Measurements from ENCODE around the gene KLHDC7B. TPM values are rescaled to one million over a fixed set of nuclear protein-coding genes. Genes with fewer than 3 reads are reported as not detected.

Gene KLHDC7B
- total and polyA plus RNA-seq, 2 experiments from 2014 or later = 0.75 to 1.7 TPM

DNA sequence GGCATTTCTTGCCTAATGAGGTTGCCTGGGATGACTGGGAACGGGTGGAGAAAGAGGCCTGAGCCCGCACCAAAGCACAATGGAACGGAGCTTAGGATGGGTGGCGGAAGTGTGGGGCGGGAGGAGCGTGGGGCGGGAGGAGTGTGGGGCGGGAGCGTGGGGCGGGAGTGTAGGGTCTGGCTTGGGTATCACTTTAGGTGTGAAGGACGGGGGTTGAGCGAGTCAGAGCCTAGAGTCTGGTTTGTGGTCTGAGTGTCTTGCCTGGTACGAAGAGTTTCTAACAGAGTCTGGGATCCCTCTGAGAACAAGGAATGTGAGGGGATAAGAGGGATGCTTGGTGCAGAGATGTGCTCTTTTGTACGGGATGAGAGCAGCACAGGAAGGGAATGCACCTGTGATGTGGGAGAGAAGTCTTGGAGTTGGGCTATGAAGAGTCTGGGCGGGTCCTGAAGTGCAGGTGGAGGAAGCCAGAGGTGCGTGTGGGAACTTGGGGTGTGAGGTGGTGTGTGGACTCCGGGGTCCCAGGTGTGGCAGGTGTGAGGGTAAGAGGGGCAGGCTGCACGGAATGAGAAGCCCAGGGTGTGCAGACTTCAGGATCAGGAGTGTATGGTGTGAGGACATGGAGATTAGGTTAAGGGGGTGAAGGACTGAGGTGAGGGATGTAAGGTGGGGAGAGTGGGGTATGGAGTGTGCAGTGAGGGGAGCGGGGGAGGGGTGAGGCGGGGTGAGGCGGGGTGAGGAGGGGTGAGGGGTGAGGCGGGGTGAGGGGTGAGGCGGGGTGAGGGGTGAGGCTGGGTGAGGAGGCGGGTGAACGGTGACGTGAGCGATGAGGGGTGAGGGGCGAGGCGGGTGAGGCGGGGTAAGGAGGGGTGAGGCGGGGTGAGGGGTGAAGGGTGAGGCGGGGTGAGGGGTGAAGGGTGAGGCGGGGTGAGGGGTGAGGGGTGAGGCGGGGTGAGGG lies 16.0 kb downstream of the KLHDC7B start:
- no peak overlapping the region for H2AFZ ChIP-seq
- peaks cover 12% of the 10 kb centered on the region for H3K4me1 ChIP-seq (ENCODE audit: insufficient read depth)
- H3K27me3 ChIP-seq = no peaks in the 10 kb centered on the region
- no peak for DNase-seq (ENCODE audit: low spot score)
- H3K36me3 ChIP-seq (replicated peaks; ENCODE audit: insufficient read depth, low read depth) = no peaks in the 10 kb centered on the region
- H3K9me2 ChIP-seq (replicated peaks; ENCODE audit: insufficient read depth) = no peaks in the 10 kb centered on the region
- H3K4me3 ChIP-seq = no peak overlapping the region
- 73% methylated on average over 16 of the region's 34 CpGs for WGBS (ENCODE audit: low lambda C conversion rate, missing lambda C conversion rate)
- no peak overlapping the region for H3K27ac ChIP-seq
- no peaks in the 10 kb centered on the region for H4K20me1 ChIP-seq (ENCODE audit: insufficient read depth, poor library complexity, severe bottlenecking)
- no peak overlapping the region for H3K4me2 ChIP-seq
- no peaks in the 10 kb centered on the region for H3K9me3 ChIP-seq (ENCODE audit: low read depth)
- TF ChIP-seq EZH2phosphoT487 (IDR thresholded peaks at IDR 0.05; ENCODE audit: low read depth, severe bottlenecking, unreplicated experiment) (no peak), EZH2 (IDR thresholded peaks at IDR 0.05; ENCODE audit: borderline replicate concordance) (no peak), CTCF (IDR thresholded peaks at IDR 0.05; ENCODE audit: poor library complexity) (no peak)
- no peaks in the 10 kb centered on the region for H3K79me2 ChIP-seq

- TF ChIP-seq CTCF (IDR thresholded peaks at IDR 0.05; ENCODE audit: poor library complexity) = peak; percentile 89
- TF ChIP-seq EZH2phosphoT487 (IDR thresholded peaks at IDR 0.05; ENCODE audit: low read depth, severe bottlenecking, unreplicated experiment) = no peak
- no peaks in the 10 kb centered on the region for H3K9me2 ChIP-seq (replicated peaks; ENCODE audit: insufficient read depth)
- no peaks in the 10 kb centered on the region for H3K79me2 ChIP-seq
- H3K27me3 ChIP-seq = no peaks in the 10 kb centered on the region
- no peaks in the 10 kb centered on the region for H4K20me1 ChIP-seq (ENCODE audit: insufficient read depth, poor library complexity, severe bottlenecking)
- H3K9me3 ChIP-seq (ENCODE audit: low read depth) = no peaks in the 10 kb centered on the region
- H3K27ac ChIP-seq = peak within 1 kb of the TSS; percentile 85
- H3K36me3 ChIP-seq (replicated peaks; ENCODE audit: insufficient read depth, low read depth) = no peaks in the 10 kb centered on the region
- peak within 1 kb of the TSS; percentile 89 for H3K4me2 ChIP-seq
- H3K4me1 ChIP-seq (ENCODE audit: insufficient read depth) = peaks cover 12% of the 10 kb centered on the region
- peak; percentile 99 for DNase-seq (ENCODE audit: low spot score)
- peak within 1 kb of the TSS; percentile 63 for H2AFZ ChIP-seq
- peak within 1 kb of the TSS; percentile 37 for H3K4me3 ChIP-seq
- 1% methylated on average over 22 of the region's 61 CpGs for WGBS (ENCODE audit: low lambda C conversion rate, missing lambda C conversion rate)
These were observed 17.1 kb downstream of the KLHDC7B start, which contains the start of gene SYCE3 for GRCh38 chr22:50562523-50563412. TSS of gene SYCE3 (minus strand) at chr22:50562919. CDS start at chr22:50556405, 6,514 bp downstream.

DNA sequence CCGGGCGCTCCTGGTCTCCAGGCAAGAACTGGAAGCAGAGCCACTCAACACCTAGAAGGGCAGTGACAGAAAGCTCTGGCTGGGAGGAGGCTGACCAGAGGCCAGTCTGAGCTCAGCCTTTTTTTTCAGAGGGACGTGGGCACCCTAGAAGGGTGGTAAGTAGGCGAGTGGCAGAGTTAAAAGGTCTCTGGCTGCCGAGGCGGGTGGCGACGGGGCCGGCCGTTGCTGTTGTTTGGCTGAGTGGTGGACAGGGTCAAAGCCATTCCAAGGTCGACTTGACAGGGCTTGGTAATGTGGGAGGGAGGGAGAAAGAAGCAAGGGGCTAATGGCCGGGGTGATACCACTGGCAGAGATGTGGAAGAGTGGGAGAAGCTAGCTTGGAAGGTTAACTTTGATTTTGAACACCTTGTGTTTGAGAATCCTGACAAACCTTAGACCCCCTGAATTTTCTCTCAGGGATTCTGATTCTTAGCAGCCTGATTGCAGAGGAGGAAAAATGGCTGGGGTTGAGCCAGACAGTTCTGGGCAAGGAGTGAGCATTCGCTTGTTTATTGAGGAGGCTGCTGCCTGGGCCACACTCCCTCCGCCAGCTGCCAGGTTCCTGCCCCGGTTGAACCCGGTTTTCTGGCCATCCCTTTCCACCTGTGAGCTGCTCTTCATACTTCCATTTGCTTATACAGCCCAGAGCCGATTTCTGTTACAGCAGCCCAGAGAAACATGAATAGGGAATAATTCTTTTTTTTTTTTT lies 17.9 kb downstream of the KLHDC7B start:
- Histone ChIP-seq H2AFZ (peak overlapping the region; percentile 63), H3K27ac (peak overlapping the region; percentile 85)

More for the DNA sequence above, 17.9 kb downstream of the KLHDC7B start:
- Histone ChIP-seq H4K20me1 (ENCODE audit: insufficient read depth, poor library complexity, severe bottlenecking) (no peaks in the 10 kb centered on the region), H3K9me2 (replicated peaks; ENCODE audit: insufficient read depth) (no peaks in the 10 kb centered on the region), H3K4me2 (peak overlapping the region; percentile 89), H3K79me2 (no peaks in the 10 kb centered on the region), H3K4me1 (ENCODE audit: insufficient read depth) (peaks cover 12% of the 10 kb centered on the region), H3K4me3 (peak overlapping the region; percentile 37), H3K36me3 (replicated peaks; ENCODE audit: insufficient read depth, low read depth) (no peaks in the 10 kb centered on the region), H3K27me3 (no peaks in the 10 kb centered on the region), H3K9me3 (ENCODE audit: low read depth) (no peaks in the 10 kb centered on the region)
- DNase-seq (ENCODE audit: low spot score) = no peak
- WGBS (ENCODE audit: low lambda C conversion rate, missing lambda C conversion rate) = 30% methylated on average over 17 of the region's 17 CpGs
- TF ChIP-seq CTCF (IDR thresholded peaks at IDR 0.05; ENCODE audit: poor library complexity) = no peak
- no peak for TF ChIP-seq EZH2 (IDR thresholded peaks at IDR 0.05; ENCODE audit: borderline replicate concordance)
- TF ChIP-seq EZH2phosphoT487 (IDR thresholded peaks at IDR 0.05; ENCODE audit: low read depth, severe bottlenecking, unreplicated experiment) = no peak

Measured in hepatocyte (in vitro differentiated cells).